HFFc6 (cell line): ENCODE results near the gene RAB27B. TPM values are rescaled to one million over a fixed set of nuclear protein-coding genes. Genes with fewer than 3 reads are reported as not detected.

ENCODE experiments used
- DNase-seq: peaks from one replicate; pipeline ENCODE4 v3.0.0-alpha.2; 2018
- H3K27ac Mint-ChIP-seq: 2 replicates; pipeline ENCODE4 v1.8.0; 2020; ENCODE audit warnings: mild to moderate bottlenecking, mixed read lengths
- H3K27me3 Mint-ChIP-seq: 2 replicates; pipeline ENCODE4 v1.8.0; 2021; ENCODE audit warnings: mild to moderate bottlenecking, moderate library complexity, mixed read lengths; ENCODE audit not compliant: insufficient read depth
- H3K36me3 Mint-ChIP-seq: 2 replicates; pipeline ENCODE4 v1.8.0; 2021; ENCODE audit warnings: low read depth, mixed read lengths
- H3K4me1 Mint-ChIP-seq: 2 replicates; pipeline ENCODE4 v1.8.0; 2020; ENCODE audit warnings: low read depth, mixed read lengths
- H3K4me3 Mint-ChIP-seq: 2 replicates; pipeline ENCODE4 v1.8.0; 2020; ENCODE audit warnings: mild to moderate bottlenecking, moderate library complexity, mixed read lengths
- H3K9me3 Mint-ChIP-seq: 2 replicates; pipeline ENCODE4 v1.8.0; 2020; ENCODE audit warnings: mild to moderate bottlenecking, mixed read lengths
- CTCF ChIP-seq: fragments of 200-600 bp; sonication (generic); IDR thresholded peaks from 2 replicates; pipeline ENCODE4 v1.5.0; 2021; ENCODE audit warnings: antibody characterized with exemption, mild to moderate bottlenecking
- total RNA-seq, 6 experiments: library from RNA; stranded (reverse); fragmentation: NEBNext Ultra II Directional; extraction: Animal tissue kit (Norgen Biotek cat#: 25700); gene quantifications; 2 replicates in 1 of 6; 3 replicates in 5 of 6; pipeline ENCODE4 v1.2.3, GENCODE V29; 2021

The RAB27B gene
- total RNA-seq, 6 experiments from 2014 or later, result 0.34 to 2.2 (median 0.79) TPM

- no peak overlapping the region for H3K27ac Mint-ChIP-seq
- peaks cover 2% of the 10 kb centered on the region; the same call in 1 of the 2 replicates for H3K27me3 Mint-ChIP-seq
- H3K9me3 Mint-ChIP-seq, result no peaks in the 10 kb centered on the region
- H3K4me1 Mint-ChIP-seq, result peaks cover 16% of the 10 kb centered on the region; the same call in 1 of the 2 replicates
- TF ChIP-seq CTCF, result no peak
- no peaks in the 10 kb centered on the region for H3K36me3 Mint-ChIP-seq
- no peak overlapping the region for H3K4me3 Mint-ChIP-seq
- no peak for DNase-seq
These were observed 53.0 kb downstream of the RAB27B start for GRCh38 chr18:54881229-54881768.

GRCh38 chr18:54882318-54882717 lies 54.0 kb downstream of the RAB27B start:
- no peaks in the 10 kb centered on the region for H3K36me3 Mint-ChIP-seq
- TF ChIP-seq CTCF, result no peak
- DNase-seq, result no peak

GRCh38 chr18:54883816-54884604 lies 55.7 kb downstream of the RAB27B start:
- peaks cover 17% of the 10 kb centered on the region for H3K4me1 Mint-ChIP-seq
- no peak for TF ChIP-seq CTCF
- peak overlapping the region; percentile 19; the same call in 1 of the 2 replicates for H3K27ac Mint-ChIP-seq
- no peak for DNase-seq
- no peaks in the 10 kb centered on the region for H3K36me3 Mint-ChIP-seq
- peaks cover 2% of the 10 kb centered on the region; the same call in 1 of the 2 replicates for H3K27me3 Mint-ChIP-seq
- no peak overlapping the region for H3K4me3 Mint-ChIP-seq
- H3K9me3 Mint-ChIP-seq, result no peaks in the 10 kb centered on the region

More at GRCh38 chr18:54882318-54882717, 54.0 kb downstream of the RAB27B start:
- Mint-ChIP-seq H3K27ac (no peak overlapping the region), H3K4me3 (no peak overlapping the region), H3K27me3 (peaks cover 2% of the 10 kb centered on the region; the same call in 1 of the 2 replicates), H3K9me3 (no peaks in the 10 kb centered on the region), H3K4me1 (peaks cover 16% of the 10 kb centered on the region; the same call in 1 of the 2 replicates)

- H3K27me3 Mint-ChIP-seq, result no peaks in the 10 kb centered on the region
- no peak for DNase-seq
- peaks cover 12% of the 10 kb centered on the region for H3K4me1 Mint-ChIP-seq
- no peak for TF ChIP-seq CTCF
- no peak overlapping the region for H3K27ac Mint-ChIP-seq
- no peaks in the 10 kb centered on the region for H3K9me3 Mint-ChIP-seq
- H3K36me3 Mint-ChIP-seq, result no peaks in the 10 kb centered on the region
- H3K4me3 Mint-ChIP-seq, result no peak overlapping the region
These were observed 60.1 kb downstream of the RAB27B start for GRCh38 chr18:54888378-54888777.

GRCh38 chr18:54888933-54889332 lies 60.7 kb downstream of the RAB27B start:
- Mint-ChIP-seq H3K4me1 (peaks cover 12% of the 10 kb centered on the region), H3K27me3 (no peaks in the 10 kb centered on the region), H3K4me3 (no peak overlapping the region), H3K27ac (no peak overlapping the region; the same call in 1 of the 2 replicates), H3K9me3 (no peaks in the 10 kb centered on the region), H3K36me3 (no peaks in the 10 kb centered on the region)
- DNase-seq, result peak; percentile 65
- TF ChIP-seq CTCF, result no peak
